ENCODE measurements around the gene RCC1. TPM values are rescaled to one million over a fixed set of nuclear protein-coding genes. Genes with fewer than 3 reads are reported as not detected.

Gene RCC1
- polyA plus RNA-seq, 1 donor (not counting 4 experiments of a cell fraction or from before 2014, with no cell fraction given), result 38.6 TPM

DNA sequence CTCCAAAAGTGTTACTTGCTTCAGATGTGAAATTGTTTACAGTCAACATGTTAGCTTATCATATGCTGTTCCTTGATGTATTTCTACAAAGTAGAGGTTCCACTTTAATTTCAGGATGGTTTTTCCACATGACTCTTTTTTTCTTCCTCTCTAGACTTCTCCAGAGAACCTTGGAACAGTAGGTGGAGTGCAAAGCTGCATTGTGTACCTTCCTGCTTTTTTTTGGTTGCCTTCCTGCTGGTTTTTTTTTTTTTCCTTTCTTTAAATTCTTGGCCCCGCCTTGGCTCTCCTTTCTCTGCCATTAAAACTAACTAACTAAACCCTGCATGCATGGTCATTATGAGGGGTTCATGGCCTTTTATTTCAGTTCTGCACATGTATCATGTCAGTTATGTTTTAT is 48.2 kb upstream of the RCC1 start:
- no peak overlapping the region for H3K9ac ChIP-seq (ENCODE audit: control insufficient read depth, extremely low read depth, insufficient read depth, low read length)
- H3K4me3 ChIP-seq (ENCODE audit: control insufficient read depth in 2 of 3, extremely low read depth in 1 of 3, insufficient read depth in 2 of 3, low read depth in 1 of 3, low read length in 3 of 3), result no peak overlapping the region
- H3K36me3 ChIP-seq (ENCODE audit: control insufficient read depth in 2 of 2, extremely low read depth in 1 of 2, insufficient read depth in 2 of 2, low read length in 2 of 2), result peaks cover 2% of the 10 kb centered on the region in 2 experiments
- no peaks in the 10 kb centered on the region for H3K9me1 ChIP-seq (ENCODE audit: control insufficient read depth, extremely low read depth, insufficient read depth, low read length)
- no peak overlapping the region for H2AFZ ChIP-seq (ENCODE audit: control insufficient read depth, low read length)
- TF ChIP-seq, protein P1, sequence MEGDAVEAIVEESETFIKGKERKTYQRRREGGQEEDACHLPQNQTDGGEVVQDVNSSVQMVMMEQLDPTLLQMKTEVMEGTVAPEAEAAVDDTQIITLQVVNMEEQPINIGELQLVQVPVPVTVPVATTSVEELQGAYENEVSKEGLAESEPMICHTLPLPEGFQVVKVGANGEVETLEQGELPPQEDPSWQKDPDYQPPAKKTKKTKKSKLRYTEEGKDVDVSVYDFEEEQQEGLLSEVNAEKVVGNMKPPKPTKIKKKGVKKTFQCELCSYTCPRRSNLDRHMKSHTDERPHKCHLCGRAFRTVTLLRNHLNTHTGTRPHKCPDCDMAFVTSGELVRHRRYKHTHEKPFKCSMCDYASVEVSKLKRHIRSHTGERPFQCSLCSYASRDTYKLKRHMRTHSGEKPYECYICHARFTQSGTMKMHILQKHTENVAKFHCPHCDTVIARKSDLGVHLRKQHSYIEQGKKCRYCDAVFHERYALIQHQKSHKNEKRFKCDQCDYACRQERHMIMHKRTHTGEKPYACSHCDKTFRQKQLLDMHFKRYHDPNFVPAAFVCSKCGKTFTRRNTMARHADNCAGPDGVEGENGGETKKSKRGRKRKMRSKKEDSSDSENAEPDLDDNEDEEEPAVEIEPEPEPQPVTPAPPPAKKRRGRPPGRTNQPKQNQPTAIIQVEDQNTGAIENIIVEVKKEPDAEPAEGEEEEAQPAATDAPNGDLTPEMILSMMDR (optimal IDR thresholded peaks at IDR 0.05 in 1 of 3, IDR thresholded peaks at IDR 0.05 in 1 of 3, conservative IDR thresholded peaks at IDR 0.05 in 1 of 3; ENCODE audit: extremely low read depth in 1 of 3, insufficient read depth in 2 of 3, low read length in 3 of 3), result no peak
- no peak for TF ChIP-seq EZH2 (IDR thresholded peaks at IDR 0.05; ENCODE audit: low read length)
- H3K27ac ChIP-seq (ENCODE audit: control insufficient read depth, insufficient read depth, low read length), result no peak overlapping the region
- no peaks in the 10 kb centered on the region for H3K9me3 ChIP-seq (ENCODE audit: control insufficient read depth, low read depth, low read length)
- FAIRE-seq (no peak), DNase-seq (ENCODE audit: low read depth, low spot score) (no peak)
- H3K79me2 ChIP-seq (ENCODE audit: control insufficient read depth, insufficient read depth, low read length), result no peaks in the 10 kb centered on the region
- H3K4me1 ChIP-seq (ENCODE audit: control insufficient read depth, extremely low read depth, insufficient read depth, low read length), result peaks cover 6% of the 10 kb centered on the region
- H3K27me3 ChIP-seq (ENCODE audit: control insufficient read depth, extremely low read depth, insufficient read depth, low read length), result no peaks in the 10 kb centered on the region
- H4K20me1 ChIP-seq (ENCODE audit: control insufficient read depth, extremely low read depth, insufficient read depth, low read length), result no peaks in the 10 kb centered on the region
- dilution Hi-C loops (cut with MboI; ENCODE audit: extremely low pct_ligation_motif_present, low sequenced_read_pairs), result no loop called here
- H3K4me2 ChIP-seq (ENCODE audit: control insufficient read depth, extremely low read depth, insufficient read depth, low read depth, low read length), result no peak overlapping the region

DNA sequence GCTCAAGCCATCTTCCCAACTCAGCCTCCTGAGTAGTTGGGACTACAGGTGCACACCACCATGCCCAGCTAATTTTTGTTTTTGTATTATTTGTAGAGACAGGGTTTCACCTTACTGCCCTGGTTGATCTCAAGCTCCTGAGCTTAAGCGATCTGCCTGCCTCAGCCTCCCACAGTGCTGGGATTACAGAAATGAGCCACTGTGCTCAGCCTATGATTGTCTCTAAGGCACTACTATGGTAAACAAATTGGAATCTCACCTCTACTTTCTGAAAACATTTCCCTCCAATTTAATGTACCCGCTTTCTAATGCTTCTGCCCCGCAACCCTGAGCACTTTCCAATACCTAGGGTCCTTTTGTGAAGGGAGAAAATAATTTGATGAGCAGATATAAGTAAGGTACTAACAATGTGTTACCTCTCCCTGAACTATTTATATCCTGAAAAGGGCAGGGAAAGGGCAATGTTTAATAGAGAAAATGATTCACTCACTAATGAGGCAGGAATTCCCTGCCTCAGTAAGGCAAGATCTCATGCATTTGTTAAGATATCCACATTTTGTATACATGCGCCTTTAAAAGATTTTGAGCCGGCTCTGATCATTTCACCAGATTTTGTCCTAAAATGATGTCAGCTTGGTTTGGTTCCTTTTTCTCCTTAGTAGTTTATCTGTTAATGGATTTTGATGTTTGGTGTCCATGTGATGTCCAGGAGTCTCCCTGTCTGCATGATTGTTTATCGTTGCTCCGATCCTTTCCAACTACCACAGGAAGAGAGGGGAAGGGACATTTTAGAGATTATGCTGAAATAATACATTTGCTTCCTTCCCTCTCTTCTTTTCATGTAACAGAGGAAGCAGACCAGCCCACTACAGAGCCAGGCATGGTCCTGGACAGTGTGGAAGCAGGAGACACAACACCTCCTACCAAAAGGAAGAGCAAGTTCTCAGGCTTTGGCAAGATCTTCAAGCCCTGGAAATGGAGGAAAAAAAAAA is 47.3 kb upstream of the RCC1 start:
- TF ChIP-seq, protein P1 (optimal IDR thresholded peaks at IDR 0.05 in 1 of 3, IDR thresholded peaks at IDR 0.05 in 1 of 3, conservative IDR thresholded peaks at IDR 0.05 in 1 of 3; ENCODE audit: extremely low read depth in 1 of 3, insufficient read depth in 2 of 3, low read length in 3 of 3), result no peak
- no peak for TF ChIP-seq EZH2 (IDR thresholded peaks at IDR 0.05; ENCODE audit: low read length)
- no peaks in the 10 kb centered on the region for H4K20me1 ChIP-seq (ENCODE audit: control insufficient read depth, extremely low read depth, insufficient read depth, low read length)
- H3K4me3 ChIP-seq (ENCODE audit: control insufficient read depth in 2 of 3, extremely low read depth in 1 of 3, insufficient read depth in 2 of 3, low read depth in 1 of 3, low read length in 3 of 3), result no peak overlapping the region
- no peaks in the 10 kb centered on the region for H3K79me2 ChIP-seq (ENCODE audit: control insufficient read depth, insufficient read depth, low read length)
- no peak overlapping the region for H3K9ac ChIP-seq (ENCODE audit: control insufficient read depth, extremely low read depth, insufficient read depth, low read length)
- no peak overlapping the region for H2AFZ ChIP-seq (ENCODE audit: control insufficient read depth, low read length)
- no peak overlapping the region for H3K4me2 ChIP-seq (ENCODE audit: control insufficient read depth, extremely low read depth, insufficient read depth, low read depth, low read length)
- dilution Hi-C loops (cut with MboI; ENCODE audit: extremely low pct_ligation_motif_present, low sequenced_read_pairs), result no loop called here
- FAIRE-seq (no peak), DNase-seq (ENCODE audit: low read depth, low spot score) (no peak)
- no peaks in the 10 kb centered on the region for H3K9me3 ChIP-seq (ENCODE audit: control insufficient read depth, low read depth, low read length)
- H3K27me3 ChIP-seq (ENCODE audit: control insufficient read depth, extremely low read depth, insufficient read depth, low read length), result no peaks in the 10 kb centered on the region
- no peaks in the 10 kb centered on the region for H3K9me1 ChIP-seq (ENCODE audit: control insufficient read depth, extremely low read depth, insufficient read depth, low read length)
- peaks cover 2 to 5% of the 10 kb centered on the region in 2 experiments for H3K36me3 ChIP-seq (ENCODE audit: control insufficient read depth in 2 of 2, extremely low read depth in 1 of 2, insufficient read depth in 2 of 2, low read length in 2 of 2)
- peaks cover 6% of the 10 kb centered on the region for H3K4me1 ChIP-seq (ENCODE audit: control insufficient read depth, extremely low read depth, insufficient read depth, low read length)
- no peak overlapping the region for H3K27ac ChIP-seq (ENCODE audit: control insufficient read depth, insufficient read depth, low read length)

Data from keratinocyte (primary cell).